Adipose tissue (tissue), 3 donors: ENCODE results near the gene FBXL15. TPM values are rescaled to one million over a fixed set of nuclear protein-coding genes. Genes with fewer than 3 reads are reported as not detected.

Experiments used
- H3K27ac ChIP-seq: one replicate; pipeline ENCODE4 v1.5.1; 2013; ENCODE audit warnings: low read depth, low read length
- WGBS, 3 donors: extraction: QIAGEN DNeasy Blood & Tissue Kit; methylation state at CpG; one replicate each; pipeline ENCODE4 v1.1.7; 2013; 5-methylcytosine and 5-hydroxymethylcytosine counted together
- polyA plus RNA-seq, 3 donors: library from polyadenylated mRNA; stranded (reverse); fragments of 200-250 nt; gene quantifications; one replicate each; pipeline ENCODE4 v1.2.3, GENCODE V29; 2013
- donor health status: healthy with polysubstance abuse.
- donor health status: Bipolar disorder and iron deficiency.
- donor health status: healthy.

FBXL15 gene
- polyA plus RNA-seq, 3 donors = 8.9 to 19.5 (median 18.3) TPM

DNA sequence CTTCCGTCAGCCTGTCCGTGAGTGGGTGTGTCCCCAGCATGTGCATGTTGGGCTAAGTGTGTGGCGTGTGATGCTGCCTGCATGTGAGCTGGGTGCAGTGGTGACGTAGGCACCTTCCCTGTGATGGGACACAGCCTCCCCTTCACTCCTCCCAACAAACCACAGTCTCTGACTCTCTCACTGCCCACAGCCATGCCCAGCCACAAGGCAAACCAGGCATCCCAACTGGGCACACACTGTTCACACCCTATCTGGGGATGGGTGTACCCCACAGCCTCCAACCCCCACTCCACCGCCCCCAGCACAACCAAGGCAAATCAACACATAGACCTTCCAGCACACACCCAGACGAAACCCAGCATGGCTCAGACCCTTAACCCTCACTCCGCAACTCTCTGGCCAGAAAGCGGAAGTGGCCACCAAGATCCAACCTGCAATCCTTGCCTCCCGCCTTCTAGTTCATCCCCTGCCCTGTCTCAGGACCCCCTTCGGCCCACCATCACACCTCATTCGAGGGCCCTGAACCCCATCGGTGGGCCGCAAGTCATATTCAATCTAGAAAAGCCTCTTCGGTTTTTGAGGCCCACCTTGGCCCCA is 12.4 kb upstream of the FBXL15 start:
- H3K27ac ChIP-seq = no peak overlapping the region
- WGBS, 3 donors = 55 to 61% (median 57%) methylated on average over 14 of the region's 14 CpGs

GRCh38 chr10:102408728-102409603 is 11.7 kb upstream of the FBXL15 start:
- no peak overlapping the region for H3K27ac ChIP-seq

GRCh38 chr10:102409604-102410428 is 10.8 kb upstream of the FBXL15 start:
- H3K27ac ChIP-seq = no peak overlapping the region
- WGBS, 3 donors = 24 to 31% (median 27%) methylated on average over 23 to 24 of the region's 24 CpGs

More at GRCh38 chr10:102408728-102409603, 11.7 kb upstream of the FBXL15 start:
- 0 to 2% (median 1%) methylated on average over 91 to 102 of the region's 103 CpGs for WGBS, 3 donors

- H3K27ac ChIP-seq = no peak overlapping the region
Observed at GRCh38 chr10:102410429-102411073, 10.1 kb upstream of the FBXL15 start.

DNA sequence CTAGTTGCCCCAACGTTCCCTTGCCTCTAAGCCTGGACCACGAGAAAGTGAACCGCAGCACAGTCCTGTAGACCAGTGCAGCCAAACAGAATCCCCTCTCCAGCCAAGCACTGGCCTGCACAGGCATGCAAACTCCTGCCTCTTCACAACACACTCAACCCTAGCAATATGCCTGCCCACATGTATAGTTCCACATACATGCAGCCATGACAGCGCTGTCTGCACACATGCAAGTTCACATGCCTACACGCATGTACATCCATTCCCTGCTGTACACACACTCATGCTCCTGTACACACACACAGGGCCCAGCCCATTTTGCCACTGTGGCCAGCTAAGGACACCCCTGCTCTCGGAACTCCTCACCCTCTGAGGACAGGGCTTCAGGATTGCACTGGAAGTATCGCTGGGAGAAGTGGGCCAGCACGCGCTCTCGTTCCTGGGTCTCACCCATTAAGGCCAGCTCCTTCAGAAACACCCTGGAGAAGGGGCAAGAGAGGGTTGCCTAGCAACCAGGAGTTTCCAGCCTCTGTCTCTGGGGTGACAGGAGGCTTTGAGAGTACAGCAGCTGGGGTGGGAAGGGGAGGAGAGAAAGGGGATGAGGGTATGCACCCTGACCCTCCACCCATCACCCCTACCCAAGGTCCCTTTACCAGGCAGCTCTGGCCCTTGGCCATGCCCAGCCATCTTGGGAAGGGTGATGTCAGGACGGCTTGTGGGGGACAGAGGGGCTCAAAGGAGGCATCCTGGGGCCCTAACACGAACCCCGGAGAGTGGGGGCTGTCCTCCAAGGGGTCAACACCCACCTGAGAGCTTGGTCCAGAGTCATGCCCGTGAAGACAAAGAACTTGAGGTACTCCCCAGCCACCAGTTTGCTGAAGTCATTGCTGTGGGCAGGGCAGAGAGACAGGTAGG is 9.0 kb upstream of the FBXL15 start:
- H3K27ac ChIP-seq = no peak overlapping the region
- 77 to 82% (median 81%) methylated on average over 14 of the region's 14 CpGs for WGBS, 3 donors

More at GRCh38 chr10:102410429-102411073, 10.1 kb upstream of the FBXL15 start:
- WGBS, 3 donors = 1 to 2% (median 2%) methylated on average over 34 to 48 of the region's 48 CpGs

DNA sequence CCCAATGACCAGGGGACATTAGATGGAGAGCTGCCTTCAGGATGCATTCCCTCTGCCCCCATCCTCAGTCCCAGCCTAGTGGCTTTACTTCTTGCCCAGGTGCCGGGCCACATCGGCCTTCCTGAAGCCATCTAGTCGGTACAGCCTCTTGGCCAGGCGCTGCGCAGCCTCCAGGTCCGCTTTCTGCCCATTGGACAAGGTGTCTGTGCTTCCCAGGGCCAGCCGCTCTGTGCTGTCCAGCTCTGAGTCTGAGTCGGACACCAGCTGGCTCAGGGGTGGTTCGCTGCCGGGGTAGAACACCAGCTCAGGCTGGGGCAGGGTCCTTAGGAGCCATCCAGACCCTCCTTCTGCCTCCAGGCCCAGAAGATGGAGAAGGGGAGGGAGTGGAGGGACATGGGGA is 8.3 kb upstream of the FBXL15 start:
- no peak overlapping the region for H3K27ac ChIP-seq
- WGBS, 3 donors = 83 to 91% (median 89%) methylated on average over 10 of the region's 10 CpGs

DNA sequence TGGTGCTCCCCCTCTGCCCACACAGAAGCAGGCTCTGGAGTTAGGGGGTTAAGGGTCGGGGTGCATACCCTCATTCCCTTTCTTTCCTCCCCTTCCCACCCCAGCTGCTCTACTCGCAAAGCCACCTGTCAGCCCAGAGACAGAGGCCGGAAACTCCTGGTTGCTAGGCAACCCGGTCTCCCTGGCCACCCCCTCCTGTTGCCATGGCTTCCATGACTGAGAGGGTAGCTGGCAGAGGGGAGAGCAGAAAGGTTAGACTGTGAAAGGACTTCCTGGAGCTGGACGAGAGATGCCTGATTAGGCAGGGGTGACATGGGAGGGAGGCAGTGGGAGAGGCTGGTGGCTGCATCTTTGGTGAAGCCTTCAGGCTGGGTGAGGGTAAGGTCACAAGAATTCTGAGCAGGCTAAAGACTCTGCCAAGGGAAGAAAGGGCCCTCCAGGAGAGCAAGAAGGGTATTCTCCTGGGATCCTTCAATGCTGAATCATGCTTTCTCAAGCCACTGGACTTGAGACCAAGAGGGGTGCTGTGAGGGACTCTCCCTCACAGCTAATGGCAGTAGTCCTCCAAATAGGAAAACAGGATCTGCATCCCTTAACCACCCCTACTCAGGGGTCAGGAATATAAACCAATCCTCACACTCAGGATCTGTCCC is 7.5 kb upstream of the FBXL15 start:
- 19 to 22% (median 20%) methylated on average over 5 of the region's 5 CpGs for WGBS, 3 donors
- no peak overlapping the region for H3K27ac ChIP-seq

GRCh38 chr10:102413806-102414561 is 6.7 kb upstream of the FBXL15 start:
- 69 to 83% (median 78%) methylated on average over 16 of the region's 16 CpGs for WGBS, 3 donors
- no peak overlapping the region for H3K27ac ChIP-seq

DNA sequence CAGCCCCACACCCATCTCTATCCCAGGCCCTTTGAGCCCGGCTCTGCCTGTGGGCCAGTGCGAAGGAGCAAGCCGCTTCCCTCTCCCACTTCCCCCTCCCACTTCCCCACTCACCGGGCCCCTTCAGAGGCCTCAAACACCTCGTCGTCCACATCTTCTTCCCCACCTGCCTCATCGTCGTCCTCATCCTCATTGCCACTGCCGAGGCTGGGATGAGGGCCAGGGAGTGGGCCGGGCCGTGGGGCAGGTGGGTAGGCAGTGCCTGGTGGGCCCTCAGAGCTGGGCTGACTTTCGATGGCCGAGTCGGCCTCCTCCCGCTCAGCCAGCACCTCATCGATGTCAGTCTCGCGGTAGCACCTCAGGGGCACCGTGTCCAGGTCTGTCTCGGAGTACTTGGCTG is 5.9 kb upstream of the FBXL15 start:
- no peak overlapping the region for H3K27ac ChIP-seq
- 44 to 49% (median 44%) methylated on average over 19 to 20 of the region's 20 CpGs for WGBS, 3 donors

GRCh38 chr10:102416283-102416682 is 4.4 kb upstream of the FBXL15 start:
- whole genome bisulfite sequencing, 3 donors = 73 to 82% (median 78%) methylated on average over 9 of the region's 9 CpGs

GRCh38 chr10:102416695-102417094 is 3.9 kb upstream of the FBXL15 start:
- H3K27ac ChIP-seq = no peak overlapping the region
- WGBS, 3 donors = 79 to 89% (median 85%) methylated on average over 20 of the region's 20 CpGs

More at GRCh38 chr10:102416283-102416682, 4.4 kb upstream of the FBXL15 start:
- H3K27ac ChIP-seq = no peak overlapping the region

GRCh38 chr10:102418622-102419268 is 1.9 kb upstream of the FBXL15 start, which contains the start of gene PSD:
PSD (minus strand) TSS chr10:102418785; CDS start chr10:102417038, 1,747 bp downstream.
- H3K27ac ChIP-seq = no peak within 1 kb of the TSS
- WGBS, 3 donors = 2 to 5% (median 5%) methylated on average over 42 to 45 of the region's 45 CpGs

DNA sequence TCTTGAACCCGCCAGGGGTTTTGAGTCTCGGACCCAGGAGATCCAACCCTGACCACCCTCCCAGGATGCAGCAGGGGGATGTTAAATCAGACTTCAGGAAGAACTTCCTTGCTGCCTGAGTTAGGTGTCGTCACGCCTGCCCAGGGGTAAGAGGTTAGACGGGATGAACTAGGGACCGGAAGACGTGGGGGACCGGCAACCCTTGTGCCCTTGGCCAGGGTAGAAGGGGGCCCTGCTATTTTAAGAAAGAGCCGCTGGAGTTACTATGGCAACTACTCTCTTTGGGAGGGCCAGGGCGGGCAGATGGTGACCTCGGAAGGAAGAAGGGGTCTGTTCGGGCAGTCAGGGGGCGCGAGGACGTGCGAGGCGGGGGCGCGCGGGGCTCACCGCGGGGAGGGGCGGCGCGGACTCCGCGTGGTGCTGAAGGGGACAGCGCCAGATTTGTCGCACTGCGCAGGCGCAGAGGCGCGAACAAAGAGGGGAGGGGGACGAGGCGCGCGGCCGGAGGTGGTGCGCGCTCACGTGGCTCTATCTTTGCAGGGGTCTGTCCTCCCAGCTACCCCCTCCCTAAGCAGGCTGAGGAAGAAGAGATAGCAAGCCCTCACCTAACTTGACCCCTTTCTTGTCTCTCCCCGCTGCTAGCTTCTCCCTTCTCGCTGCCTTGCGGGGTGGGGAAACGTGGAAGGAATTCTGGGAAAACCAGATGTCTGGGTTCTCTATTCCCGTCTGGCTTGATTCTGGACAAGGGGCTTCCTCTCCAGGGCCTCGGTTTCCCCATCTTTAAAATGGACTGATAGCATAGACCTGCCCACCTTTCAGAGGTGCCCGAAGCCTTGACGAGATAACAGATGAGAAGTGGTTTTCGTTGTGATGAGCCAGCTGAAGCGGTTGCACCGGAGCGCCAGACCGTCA is 1.1 kb upstream of the FBXL15 start:
- no peak overlapping the region for H3K27ac ChIP-seq

DNA sequence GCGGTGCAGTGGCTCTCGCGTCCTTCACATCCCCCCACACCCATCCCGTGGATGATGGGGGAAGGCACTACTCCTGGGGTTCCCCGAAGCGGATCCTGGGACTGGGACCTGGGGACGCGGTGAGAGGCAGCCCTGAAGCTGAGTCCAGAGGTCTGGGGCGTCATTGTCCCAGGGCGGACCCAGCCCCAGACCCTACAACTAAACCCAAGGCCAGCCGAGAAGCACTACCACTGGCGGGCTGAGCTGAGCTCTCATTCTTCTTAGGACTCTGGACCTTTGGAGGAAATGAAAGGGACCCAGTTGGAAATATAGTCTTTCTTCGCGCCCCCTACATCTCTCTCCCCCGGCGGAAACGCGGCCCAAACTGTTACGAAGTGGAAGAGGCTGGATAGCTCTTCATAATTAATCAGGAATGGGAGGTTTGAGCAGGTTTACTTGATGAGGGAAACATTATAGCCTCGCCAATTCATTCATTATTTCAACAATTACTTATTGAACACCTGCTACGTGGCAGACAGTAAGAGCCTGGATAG is 389 bp upstream of the FBXL15 start:
- H3K27ac ChIP-seq = no peak overlapping the region
- 2% methylated on average over 21 of the region's 21 CpGs for WGBS, 3 donors

More for the DNA sequence above, 1.1 kb upstream of the FBXL15 start:
- 1 to 3% (median 2%) methylated on average over 40 to 54 of the region's 54 CpGs for WGBS, 3 donors

DNA sequence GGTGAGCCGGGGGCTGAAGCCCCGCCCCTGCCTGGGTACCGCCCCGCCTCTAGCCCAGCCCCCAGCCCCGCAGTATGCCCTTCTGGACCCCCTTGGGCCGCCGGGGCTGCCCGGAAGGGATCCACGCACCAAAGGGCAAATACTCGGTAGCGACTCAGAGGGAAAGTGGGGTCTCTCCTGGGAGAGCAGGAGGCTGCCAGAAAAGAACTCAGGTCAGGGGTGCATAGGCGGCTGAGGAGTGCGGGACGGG is 796 bp downstream of the FBXL15 start:
- no peak overlapping the region for H3K27ac ChIP-seq
- WGBS, 3 donors = 0 to 1% (median 0%) methylated on average over 14 of the region's 14 CpGs
